IPS DF 4.7 (cell line): ENCODE measurements around the gene CYB561D2.

Experiments
- DNase-seq: peaks from one replicate; pipeline ENCODE4 v3.0.0-alpha.2; 2013; ENCODE audit warnings: low spot score; ENCODE audit errors: extremely low read depth

Gene CYB561D2

GRCh38 chr3:50365080-50365841 lies 14.6 kb downstream of the CYB561D2 start:
- no peak for DNase-seq

- no peak for DNase-seq
These were observed 15.2 kb downstream of the CYB561D2 start for GRCh38 chr3:50365842-50366220.

GRCh38 chr3:50369012-50369670 lies 18.5 kb downstream of the CYB561D2 start:
- DNase-seq: no peak

- DNase-seq: no peak
These were observed 19.9 kb downstream of the CYB561D2 start for GRCh38 chr3:50370594-50370993.

GRCh38 chr3:50371133-50371685 lies 20.5 kb downstream of the CYB561D2 start:
- DNase-seq: no peak

GRCh38 chr3:50372349-50372748 lies 21.7 kb downstream of the CYB561D2 start:
- DNase-seq: no peak

- DNase-seq: no peak
These were observed 22.7 kb downstream of the CYB561D2 start for GRCh38 chr3:50373146-50374051.

- DNase-seq: no peak
These were observed 23.9 kb downstream of the CYB561D2 start for GRCh38 chr3:50374363-50375257.

- no peak for DNase-seq
These were observed 24.7 kb downstream of the CYB561D2 start for GRCh38 chr3:50375258-50375931.

GRCh38 chr3:50378024-50378423 lies 27.4 kb downstream of the CYB561D2 start:
- no peak for DNase-seq

GRCh38 chr3:50378757-50379156 lies 28.1 kb downstream of the CYB561D2 start:
- no peak for DNase-seq

GRCh38 chr3:50380405-50381085 lies 29.9 kb downstream of the CYB561D2 start:
- no peak for DNase-seq

- DNase-seq: no peak
These were observed 30.7 kb downstream of the CYB561D2 start for GRCh38 chr3:50381383-50381782.

- DNase-seq: no peak
These were observed 32.1 kb downstream of the CYB561D2 start for GRCh38 chr3:50382722-50383121.

- DNase-seq: no peak
These were observed 33.1 kb downstream of the CYB561D2 start for GRCh38 chr3:50383750-50384149.

GRCh38 chr3:50385754-50386153 lies 35.1 kb downstream of the CYB561D2 start:
- DNase-seq: no peak

GRCh38 chr3:50388016-50388719 lies 37.5 kb downstream of the CYB561D2 start:
- DNase-seq: no peak

GRCh38 chr3:50388720-50389413 lies 38.2 kb downstream of the CYB561D2 start:
- no peak for DNase-seq
